CD4-positive, alpha-beta T cell treated with Interleukin-6 at 100 ng/mL for 8 hours (primary cell): ENCODE results near the gene FHL3.
"Not testable (repeated sequence)": the region's sequence is repeated elsewhere in the genome, so short reads cannot be mapped to it uniquely, and the experiment has no call there.

Experiments
- DNase-seq: peaks from one replicate; pipeline ENCODE4 v3.0.0-alpha.2; 2020; ENCODE audit warnings: mixed read lengths, low spot score

Gene FHL3

GRCh38 chr1:37987679-37988078 lies 17.6 kb downstream of the FHL3 start:
- no peak for DNase-seq

GRCh38 chr1:37983546-37983945 lies 21.8 kb downstream of the FHL3 start:
- DNase-seq: no peak

- DNase-seq: no peak
These were observed 26.8 kb downstream of the FHL3 start for GRCh38 chr1:37978541-37978940.

- DNase-seq: peak; percentile 8
These were observed 30.2 kb downstream of the FHL3 start for GRCh38 chr1:37975083-37975482.

GRCh38 chr1:37974567-37974966 lies 30.7 kb downstream of the FHL3 start:
- DNase-seq: no peak

GRCh38 chr1:37973684-37974083 lies 31.6 kb downstream of the FHL3 start:
- not testable (repeated sequence) for DNase-seq

GRCh38 chr1:37965301-37965700 lies 40.0 kb downstream of the FHL3 start:
- DNase-seq: no peak

GRCh38 chr1:37964106-37964505 lies 41.2 kb downstream of the FHL3 start:
- DNase-seq: not testable (repeated sequence)

- no peak for DNase-seq
These were observed 46.6 kb downstream of the FHL3 start for GRCh38 chr1:37958690-37959089.

GRCh38 chr1:37955685-37956084 lies 49.6 kb downstream of the FHL3 start:
- DNase-seq: no peak

GRCh38 chr1:37954316-37954971 lies 50.9 kb downstream of the FHL3 start:
- DNase-seq: no peak

- DNase-seq: no peak
These were observed 52.6 kb downstream of the FHL3 start for GRCh38 chr1:37952738-37953137.

- no peak for DNase-seq
These were observed 53.3 kb downstream of the FHL3 start for GRCh38 chr1:37951783-37952624.

GRCh38 chr1:37951041-37951782 lies 54.1 kb downstream of the FHL3 start:
- no peak for DNase-seq

GRCh38 chr1:37949524-37950152 lies 55.7 kb downstream of the FHL3 start:
- no peak for DNase-seq

GRCh38 chr1:37948841-37949240 lies 56.5 kb downstream of the FHL3 start:
- DNase-seq: no peak

GRCh38 chr1:37948166-37948565 lies 57.1 kb downstream of the FHL3 start:
- DNase-seq: no peak

- no peak for DNase-seq
These were observed 58.0 kb downstream of the FHL3 start for GRCh38 chr1:37947364-37947763.
